SK-N-SH (cell line): ENCODE results near the gene EXOC4. TPM values are rescaled to one million over a fixed set of nuclear protein-coding genes. Genes with fewer than 3 reads are reported as not detected.

Experiments
- CTCF ChIA-PET: fragments of 300-600, 350-600 bp; formaldehyde crosslinking; extraction: SDS; loops from one replicate; lab custom pipeline; 2021; lab: Yijun Ruan, JAX
- POLR2A ChIA-PET: fragments of 350-600 bp; sonication (Branson Sonifier 250); formaldehyde crosslinking; extraction: SDS; loops from one replicate; lab custom pipeline; 2020; ENCODE audit warnings: antibody characterized with exemption, inconsistent platforms; lab: Yijun Ruan, JAX
- DNase-seq: peaks from one replicate; pipeline ENCODE4 v3.0.0; 2012
- H2AFZ ChIP-seq: fragments of 200-600 bp; sonication (generic); 2 replicates; pipeline ENCODE4 v1.8.1; 2016; ENCODE audit warnings: antibody characterized with exemption, mild to moderate bottlenecking, low read depth
- H3F3A ChIP-seq: fragments of 200-600 bp; sonication (generic); replicated peaks from 2 replicates; pipeline ENCODE3; 2016; ENCODE audit warnings: antibody characterized with exemption, mild to moderate bottlenecking; ENCODE audit not compliant: insufficient read depth
- H3K27ac ChIP-seq, 2 experiments: fragments of 200-500 bp in 1 of 2; fragments of 200-600 bp in 1 of 2; sonication (Bioruptor generic) in 1 of 2; sonication (generic), shearing (Covaris generic) in 1 of 2; 2 replicates each; pipeline versions ENCODE4 v1.5.1 to v1.6.1; 2014 to 2016; ENCODE audit warnings: low read depth in 2 of 2, inconsistent platforms in 1 of 2, low read length in 1 of 2, mild to moderate bottlenecking in 1 of 2, mixed read lengths in 1 of 2
- H3K27me3 ChIP-seq: fragments of 200-600 bp; sonication (generic), shearing (Covaris generic); 2 replicates; pipeline ENCODE4 v1.6.1; 2016; ENCODE audit warnings: mixed run types; ENCODE audit not compliant: insufficient read depth
- H3K36me3 ChIP-seq, 2 experiments: fragments of 200-500 bp in 1 of 2; fragments of 200-600 bp in 1 of 2; sonication (Bioruptor generic) in 1 of 2; sonication (generic) in 1 of 2; replicated peaks in 1 of 2; 2 replicates each; pipeline versions ENCODE3 to v1.5.1; 2014 to 2016; ENCODE audit warnings: low read length in 1 of 2, mild to moderate bottlenecking in 1 of 2; ENCODE audit not compliant: insufficient read depth in 2 of 2, control insufficient read depth in 1 of 2
- H3K4me1 ChIP-seq, 2 experiments: fragments of 200-500 bp in 1 of 2; fragments of 200-600 bp in 1 of 2; sonication (Bioruptor generic) in 1 of 2; sonication (generic), shearing (Covaris generic) in 1 of 2; 2 replicates each; pipeline versions ENCODE4 v1.5.1 to v1.6.1; 2014 to 2016; ENCODE audit warnings: low read depth in 1 of 2, low read length in 1 of 2, mixed run types in 1 of 2; ENCODE audit not compliant: insufficient read depth in 2 of 2, control insufficient read depth in 1 of 2
- H3K4me2 ChIP-seq: fragments of 200-600 bp; sonication (generic), shearing (Covaris generic); 2 replicates; pipeline ENCODE4 v1.6.1; 2017; ENCODE audit warnings: mixed run types
- H3K4me3 ChIP-seq, 2 experiments: fragments of 200-500 bp in 1 of 2; fragments of 200-600 bp in 1 of 2; sonication (Bioruptor generic) in 1 of 2; sonication (generic), shearing (Covaris generic) in 1 of 2; 2 replicates each; pipeline versions ENCODE4 v1.5.1 to v1.8.1; 2014 to 2016; ENCODE audit warnings: low read depth in 2 of 2, inconsistent platforms in 1 of 2, low read length in 1 of 2, mild to moderate bottlenecking in 1 of 2, mixed read lengths in 1 of 2, moderate library complexity in 1 of 2
- H3K79me2 ChIP-seq: fragments of 200-600 bp; sonication (generic); 2 replicates; pipeline ENCODE4 v1.8.1; 2017; ENCODE audit warnings: mild to moderate bottlenecking; ENCODE audit not compliant: insufficient read depth
- H3K9ac ChIP-seq: fragments of 200-600 bp; sonication (generic); 2 replicates; pipeline ENCODE4 v1.6.1; 2017; ENCODE audit warnings: mixed run types
- H3K9me2 ChIP-seq: fragments of 200-600 bp; sonication (generic); 2 replicates; pipeline ENCODE4 v1.6.1; 2017; ENCODE audit warnings: mixed run types
- H3K9me3 ChIP-seq: fragments of 200-600 bp; sonication (generic); 2 replicates; pipeline ENCODE4 v1.6.1; 2017; ENCODE audit warnings: mixed run types, mild to moderate bottlenecking, moderate library complexity
- H4K20me1 ChIP-seq: fragments of 200-600 bp; sonication (generic); 2 replicates; pipeline ENCODE4 v1.6.1; 2017; ENCODE audit warnings: mild to moderate bottlenecking, mixed run types; ENCODE audit not compliant: insufficient read depth
- EZH2phosphoT487 ChIP-seq: fragments of 200-600 bp; sonication (generic); IDR thresholded peaks from 2 replicates; pipeline ENCODE4 v1.6.1; 2017; ENCODE audit warnings: low read depth, mixed run types, mild to moderate bottlenecking, antibody characterized with exemption, moderate library complexity, borderline replicate concordance
- FOXM1 ChIP-seq: IDR thresholded peaks from 2 replicates; pipeline ENCODE4 v1.4.0; 2012; ENCODE audit warnings: low read depth, mild to moderate bottlenecking
- IRF3 ChIP-seq: fragments of 150-350 bp; IDR thresholded peaks from 2 replicates; pipeline ENCODE4 v1.6.1; 2016; ENCODE audit warnings: mild to moderate bottlenecking, low read depth, low read length
- MEF2A ChIP-seq: IDR thresholded peaks from 2 replicates; pipeline ENCODE4 v1.4.0; 2012; ENCODE audit warnings: low read depth, borderline replicate concordance
- MXI1 ChIP-seq: IDR thresholded peaks from 2 replicates; pipeline ENCODE4 v1.6.1; 2012; ENCODE audit warnings: mild to moderate bottlenecking, low read depth, low read length, improper control_type of control experiment
- NFIC ChIP-seq: IDR thresholded peaks from 2 replicates; pipeline ENCODE4 v1.4.0; 2012; ENCODE audit warnings: borderline replicate concordance
- NRF1 ChIP-seq: IDR thresholded peaks from 2 replicates; pipeline ENCODE4 v1.6.1; 2012; ENCODE audit warnings: low read depth, mild to moderate bottlenecking, low read length
- POLR2AphosphoS5 ChIP-seq: IDR thresholded peaks from 2 replicates; pipeline ENCODE4 v1.6.1; 2012; ENCODE audit warnings: low read depth, low read length
- RAD21 ChIP-seq: IDR thresholded peaks from 2 replicates; pipeline ENCODE4 v1.6.1; 2012; ENCODE audit warnings: mild to moderate bottlenecking, low read length
- RCOR1 ChIP-seq: fragments of 150-350 bp; IDR thresholded peaks from 2 replicates; pipeline ENCODE4 v1.6.1; 2017; ENCODE audit warnings: antibody characterized with exemption, low read length
- REST ChIP-seq: IDR thresholded peaks from 2 replicates; pipeline ENCODE4 v1.6.1; 2012; ENCODE audit warnings: mild to moderate bottlenecking, low read depth, low read length, moderate library complexity
- RFX5 ChIP-seq: IDR thresholded peaks from 2 replicates; pipeline ENCODE4 v1.6.1; 2012; ENCODE audit warnings: mild to moderate bottlenecking, improper control_type of control experiment, low read length
- RXRA ChIP-seq: IDR thresholded peaks from 2 replicates; pipeline ENCODE4 v1.4.0; 2012; ENCODE audit warnings: low read depth, mild to moderate bottlenecking, borderline replicate concordance
- SIN3A ChIP-seq: IDR thresholded peaks from 2 replicates; pipeline ENCODE4 v1.6.1; 2012; ENCODE audit warnings: low read depth, mild to moderate bottlenecking, low read length, moderate library complexity, borderline replicate concordance
- SMC3 ChIP-seq: IDR thresholded peaks from 2 replicates; pipeline ENCODE4 v1.6.1; 2012; ENCODE audit warnings: low read depth, low read length, improper control_type of control experiment
- TAF1 ChIP-seq: IDR thresholded peaks from 2 replicates; pipeline ENCODE4 v1.6.1; 2012; ENCODE audit warnings: low read depth, mild to moderate bottlenecking, low read length, moderate library complexity, borderline replicate concordance
- TEAD4 ChIP-seq: IDR thresholded peaks from 2 replicates; pipeline ENCODE4 v1.4.0; 2012; ENCODE audit warnings: mild to moderate bottlenecking, borderline replicate concordance; ENCODE audit not compliant: insufficient read depth
- YY1 ChIP-seq: IDR thresholded peaks from 2 replicates; pipeline ENCODE4 v1.4.0; 2012; ENCODE audit warnings: low read depth, mild to moderate bottlenecking
- WGBS: methylation state at CpG from one replicate; pipeline ENCODE4 v1.1.6; 2017; ENCODE audit warnings: low lambda C conversion rate; 5-methylcytosine and 5-hydroxymethylcytosine counted together
- polyA plus RNA-seq, 3 experiments: library from polyadenylated mRNA; depleted of rRNA; stranded (reverse); fragments of >200 nt; gene quantifications; 2 replicates each; pipeline ENCODE4 v1.2.3, GENCODE V29; 2012

Gene EXOC4
- polyA plus RNA-seq, 1 of the 3 experiments (the other 2 are of a cell fraction) = 37.3 TPM

GRCh38 chr7:133550811-133551210, 297.9 kb downstream of the EXOC4 start:
- Histone ChIP-seq H2AFZ (no peak overlapping the region), H3K4me3 (no peak overlapping the region), H3K27me3 (no peaks in the 10 kb centered on the region), H3K79me2 (no peaks in the 10 kb centered on the region), H3K4me1 (peaks cover 0 to 29% of the 10 kb centered on the region in 2 experiments; a peak in 2 of 4 replicates), H3F3A (no peaks in the 10 kb centered on the region), H4K20me1 (no peaks in the 10 kb centered on the region), H3K36me3 (peaks cover 0 to 8% of the 10 kb centered on the region in 2 experiments), H3K9ac (no peak overlapping the region), H3K27ac (peak overlapping the region in 1 of 2 experiments; percentile 100; a peak in 2 of 4 replicates), H3K4me2 (no peak overlapping the region), H3K9me2 (no peaks in the 10 kb centered on the region), H3K9me3 (no peaks in the 10 kb centered on the region)
- WGBS = 96% methylated on average over 4 of the region's 4 CpGs
- POLR2A ChIA-PET = no interaction called here
- TF ChIP-seq SMC3 (no peak), EZH2phosphoT487 (no peak), POLR2AphosphoS5 (no peak), RXRA (no peak), RAD21 (no peak), YY1 (no peak), IRF3 (no peak), RFX5 (no peak), FOXM1 (no peak), NRF1 (no peak), SIN3A (no peak), TEAD4 (no peak), MEF2A (no peak), REST (no peak), NFIC (no peak), MXI1 (no peak), RCOR1 (no peak), TAF1 (no peak)
- no peak for DNase-seq
- CTCF ChIA-PET = no interaction called here
